ENCODE measurements around the gene ITGA8. TPM values are rescaled to one million over a fixed set of nuclear protein-coding genes. Genes with fewer than 3 reads are reported as not detected.

ITGA8 gene
- total RNA-seq, 1 donor from 2014 or later, result not detected

Other genes starting within 250 kb of the ITGA8 start
- gene MINDY3, start 140.6 kb upstream of the ITGA8 start, total RNA-seq, result 14.5 and 16.2 TPM in 2 replicates